Measurements from ENCODE around the gene ALDH1L1.

The ALDH1L1 gene

GRCh38 chr3:126152458-126152857 lies 27.9 kb downstream of the ALDH1L1 start:
- no peak for DNase-seq
- Histone ChIP-seq H3K4me1 (ENCODE audit: control extremely low read depth in 1 of 4, control insufficient read depth in 4 of 4, insufficient read depth in 4 of 4, low read length in 3 of 4) (no peaks in the 10 kb centered on the region), H3K27me3 (replicated peaks in 2 of 5; ENCODE audit: control insufficient read depth in 4 of 5, insufficient read depth in 5 of 5, low read length in 4 of 5) (peaks cover 0 to 3% (median 0%) of the 10 kb centered on the region in 5 experiments), H3K27ac (ENCODE audit: insufficient read depth in 1 of 2, low read depth in 1 of 2, low read length in 2 of 2, poor library complexity in 1 of 2, severe bottlenecking in 2 of 2) (no peak overlapping the region), H3K4me3 (ENCODE audit: control insufficient read depth in 1 of 7, extremely low read depth in 1 of 7, insufficient read depth in 4 of 7, low read depth in 2 of 7, low read length in 6 of 7) (no peak overlapping the region), H3K9me3 (ENCODE audit: control extremely low read depth in 1 of 5, control insufficient read depth in 4 of 5, insufficient read depth in 2 of 5, low read depth in 1 of 5, low read length in 4 of 5) (no peaks in the 10 kb centered on the region), H3K36me3 (ENCODE audit: control insufficient read depth in 4 of 4, insufficient read depth in 4 of 4, low read length in 3 of 4) (no peaks in the 10 kb centered on the region)
- ChIA-PET POLR2A (no interaction called here), CTCF (interaction anchor here (0.8 to 2.6 kb wide), 2 partner anchors 15 to 18 kb away, joined by 3 to 8 read pairs; no protein-coding TSS in a partner anchor)
- 100% methylated on average over 3 of the region's 9 CpGs for WGBS (ENCODE audit: insufficient coverage)

GRCh38 chr3:126151562-126152302 lies 28.7 kb downstream of the ALDH1L1 start:
- Histone ChIP-seq H3K36me3 (ENCODE audit: control insufficient read depth in 4 of 4, insufficient read depth in 4 of 4, low read length in 3 of 4) (no peaks in the 10 kb centered on the region), H3K27ac (ENCODE audit: insufficient read depth in 1 of 2, low read depth in 1 of 2, low read length in 2 of 2, poor library complexity in 1 of 2, severe bottlenecking in 2 of 2) (no peak overlapping the region), H3K4me1 (ENCODE audit: control extremely low read depth in 1 of 4, control insufficient read depth in 4 of 4, insufficient read depth in 4 of 4, low read length in 3 of 4) (no peaks in the 10 kb centered on the region), H3K9me3 (ENCODE audit: control extremely low read depth in 1 of 5, control insufficient read depth in 4 of 5, insufficient read depth in 2 of 5, low read depth in 1 of 5, low read length in 4 of 5) (no peaks in the 10 kb centered on the region), H3K27me3 (replicated peaks in 2 of 5; ENCODE audit: control insufficient read depth in 4 of 5, insufficient read depth in 5 of 5, low read length in 4 of 5) (peaks cover 0 to 3% (median 0%) of the 10 kb centered on the region in 5 experiments), H3K4me3 (ENCODE audit: control insufficient read depth in 1 of 7, extremely low read depth in 1 of 7, insufficient read depth in 4 of 7, low read depth in 2 of 7, low read length in 6 of 7) (no peak overlapping the region)
- DNase-seq = no peak
- ChIA-PET CTCF (interaction anchor here (0.8 to 2.6 kb wide), 2 partner anchors 14 to 17 kb away, joined by 3 to 8 read pairs; no protein-coding TSS in a partner anchor), POLR2A (no interaction called here)
- 94% methylated on average over 4 of the region's 6 CpGs for WGBS (ENCODE audit: insufficient coverage)

- DNase-seq = no peak
- H3K27ac ChIP-seq (ENCODE audit: insufficient read depth in 1 of 2, low read depth in 1 of 2, low read length in 2 of 2, poor library complexity in 1 of 2, severe bottlenecking in 2 of 2) = no peak overlapping the region
- H3K4me3 ChIP-seq (ENCODE audit: control insufficient read depth in 1 of 7, extremely low read depth in 1 of 7, insufficient read depth in 4 of 7, low read depth in 2 of 7, low read length in 6 of 7) = no peak overlapping the region
- no peaks in the 10 kb centered on the region for H3K4me1 ChIP-seq (ENCODE audit: control extremely low read depth in 1 of 4, control insufficient read depth in 4 of 4, insufficient read depth in 4 of 4, low read length in 3 of 4)
- ChIA-PET POLR2A (no interaction called here), CTCF (interaction anchor here (0.6 to 2.6 kb wide), 3 partner anchors 13 to 703 kb away, joined by 3 to 8 read pairs (median 3); no protein-coding TSS in a partner anchor)
- H3K27me3 ChIP-seq (replicated peaks in 2 of 5; ENCODE audit: control insufficient read depth in 4 of 5, insufficient read depth in 5 of 5, low read length in 4 of 5) = peaks cover 0 to 3% (median 0%) of the 10 kb centered on the region in 5 experiments
- H3K9me3 ChIP-seq (ENCODE audit: control extremely low read depth in 1 of 5, control insufficient read depth in 4 of 5, insufficient read depth in 2 of 5, low read depth in 1 of 5, low read length in 4 of 5) = no peaks in the 10 kb centered on the region
- WGBS (ENCODE audit: insufficient coverage) = 98% methylated on average over 6 of the region's 7 CpGs
- H3K36me3 ChIP-seq (ENCODE audit: control insufficient read depth in 4 of 4, insufficient read depth in 4 of 4, low read length in 3 of 4) = no peaks in the 10 kb centered on the region
These were observed 30.3 kb downstream of the ALDH1L1 start for GRCh38 chr3:126149960-126150515.

- H3K4me1 ChIP-seq (ENCODE audit: control extremely low read depth in 1 of 4, control insufficient read depth in 4 of 4, insufficient read depth in 4 of 4, low read length in 3 of 4) = no peaks in the 10 kb centered on the region
- no peaks in the 10 kb centered on the region for H3K9me3 ChIP-seq (ENCODE audit: control extremely low read depth in 1 of 5, control insufficient read depth in 4 of 5, insufficient read depth in 2 of 5, low read depth in 1 of 5, low read length in 4 of 5)
- H3K27me3 ChIP-seq (replicated peaks in 2 of 5; ENCODE audit: control insufficient read depth in 4 of 5, insufficient read depth in 5 of 5, low read length in 4 of 5) = peaks cover 0 to 3% (median 0%) of the 10 kb centered on the region in 5 experiments
- WGBS (ENCODE audit: insufficient coverage) = 98% methylated on average over 3 of the region's 3 CpGs
- CTCF ChIA-PET = interaction anchor here (1.1 to 1.8 kb wide), 2 partner anchors 10 to 15 kb away, joined by 3 to 11 read pairs; no protein-coding TSS in a partner anchor
- POLR2A ChIA-PET = no interaction called here
- no peak for DNase-seq
- no peak overlapping the region for H3K4me3 ChIP-seq (ENCODE audit: control insufficient read depth in 1 of 7, extremely low read depth in 1 of 7, insufficient read depth in 4 of 7, low read depth in 2 of 7, low read length in 6 of 7)
- H3K36me3 ChIP-seq (ENCODE audit: control insufficient read depth in 4 of 4, insufficient read depth in 4 of 4, low read length in 3 of 4) = no peaks in the 10 kb centered on the region
- no peak overlapping the region for H3K27ac ChIP-seq (ENCODE audit: insufficient read depth in 1 of 2, low read depth in 1 of 2, low read length in 2 of 2, poor library complexity in 1 of 2, severe bottlenecking in 2 of 2)
These were observed 31.0 kb downstream of the ALDH1L1 start for GRCh38 chr3:126149256-126149902.

GRCh38 chr3:126147932-126148683 lies 32.3 kb downstream of the ALDH1L1 start:
- peaks cover 4 to 7% (median 4%) of the 10 kb centered on the region in 5 experiments for H3K27me3 ChIP-seq (replicated peaks in 2 of 5; ENCODE audit: control insufficient read depth in 4 of 5, insufficient read depth in 5 of 5, low read length in 4 of 5)
- H3K4me3 ChIP-seq (ENCODE audit: control insufficient read depth in 1 of 7, extremely low read depth in 1 of 7, insufficient read depth in 4 of 7, low read depth in 2 of 7, low read length in 6 of 7) = no peak overlapping the region
- no peaks in the 10 kb centered on the region for H3K4me1 ChIP-seq (ENCODE audit: control extremely low read depth in 1 of 4, control insufficient read depth in 4 of 4, insufficient read depth in 4 of 4, low read length in 3 of 4)
- H3K9me3 ChIP-seq (ENCODE audit: control extremely low read depth in 1 of 5, control insufficient read depth in 4 of 5, insufficient read depth in 2 of 5, low read depth in 1 of 5, low read length in 4 of 5) = no peaks in the 10 kb centered on the region
- no peak overlapping the region for H3K27ac ChIP-seq (ENCODE audit: insufficient read depth in 1 of 2, low read depth in 1 of 2, low read length in 2 of 2, poor library complexity in 1 of 2, severe bottlenecking in 2 of 2)
- H3K36me3 ChIP-seq (ENCODE audit: control insufficient read depth in 4 of 4, insufficient read depth in 4 of 4, low read length in 3 of 4) = no peaks in the 10 kb centered on the region
- POLR2A ChIA-PET = no interaction called here
- DNase-seq = no peak
- 95% methylated on average over 15 of the region's 15 CpGs for WGBS (ENCODE audit: insufficient coverage)
- CTCF ChIA-PET = interaction anchor here (1.0 to 1.8 kb wide), 3 partner anchors 9 to 244 kb away, joined by 3 to 11 read pairs (median 3); no protein-coding TSS in a partner anchor

GRCh38 chr3:126147147-126147931 lies 33.0 kb downstream of the ALDH1L1 start:
- WGBS (ENCODE audit: insufficient coverage) = 94% methylated on average over 7 of the region's 7 CpGs
- Histone ChIP-seq H3K27ac (ENCODE audit: insufficient read depth in 1 of 2, low read depth in 1 of 2, low read length in 2 of 2, poor library complexity in 1 of 2, severe bottlenecking in 2 of 2) (no peak overlapping the region), H3K4me3 (ENCODE audit: control insufficient read depth in 1 of 7, extremely low read depth in 1 of 7, insufficient read depth in 4 of 7, low read depth in 2 of 7, low read length in 6 of 7) (no peak overlapping the region), H3K9me3 (ENCODE audit: control extremely low read depth in 1 of 5, control insufficient read depth in 4 of 5, insufficient read depth in 2 of 5, low read depth in 1 of 5, low read length in 4 of 5) (no peaks in the 10 kb centered on the region), H3K4me1 (ENCODE audit: control extremely low read depth in 1 of 4, control insufficient read depth in 4 of 4, insufficient read depth in 4 of 4, low read length in 3 of 4) (no peaks in the 10 kb centered on the region), H3K27me3 (replicated peaks in 2 of 5; ENCODE audit: control insufficient read depth in 4 of 5, insufficient read depth in 5 of 5, low read length in 4 of 5) (peaks cover 4 to 14% (median 4%) of the 10 kb centered on the region in 5 experiments), H3K36me3 (ENCODE audit: control insufficient read depth in 4 of 4, insufficient read depth in 4 of 4, low read length in 3 of 4) (no peaks in the 10 kb centered on the region)
- DNase-seq = no peak
- CTCF ChIA-PET = interaction anchor here (1.0 to 1.8 kb wide), 2 partner anchors 13 to 245 kb away, joined by 3 to 11 read pairs; no protein-coding TSS in a partner anchor
- POLR2A ChIA-PET = no interaction called here
